PC-9 (cell line): ENCODE measurements around the gene PRRG3. TPM values are rescaled to one million over a fixed set of nuclear protein-coding genes. Genes with fewer than 3 reads are reported as not detected.

Experiments used
- BruUV-seq: library from RNA; stranded (reverse); fragments of 400-500 nt; replicated peaks from 2 replicates; lab custom pipeline; 2021; lab: Mats Ljungman, UMichigan
- CTCF ChIA-PET: fragments of 300-600 bp; sonication (Branson Sonifier 250); formaldehyde crosslinking; loops from one replicate; lab custom pipeline; 2022; ENCODE audit warnings: antibody characterized with exemption; lab: Charles Lee
- POLR2A ChIA-PET: fragments of 300-600 bp; sonication (Branson Sonifier 250); formaldehyde crosslinking; loops from one replicate; lab custom pipeline; 2022; ENCODE audit warnings: antibody characterized with exemption; ENCODE audit not compliant: unreplicated experiment; lab: Charles Lee
- DNase-seq, 2 experiments: peaks; one replicate each; pipeline versions ENCODE4 v3.0.0 to v3.0.0-alpha.2; 2015 to 2022; ENCODE audit warnings: mixed read lengths in 1 of 2
- H2AFZ ChIP-seq: fragments of 200-600 bp; sonication (generic); 2 replicates; pipeline ENCODE4 v1.8.1; 2017; ENCODE audit warnings: antibody characterized with exemption
- H3F3A ChIP-seq: fragments of 200-600 bp; sonication (generic); 2 replicates; pipeline ENCODE4 v1.8.1; 2017; ENCODE audit warnings: antibody characterized with exemption, mild to moderate bottlenecking, low read depth; ENCODE audit not compliant: insufficient read depth
- H3K27ac ChIP-seq: fragments of 200-600 bp; sonication (generic); 2 replicates; pipeline ENCODE4 v1.6.1; 2016; ENCODE audit warnings: mixed run types
- H3K27me3 ChIP-seq: fragments of 200-600 bp; sonication (generic); 2 replicates; pipeline ENCODE4 v1.6.1; 2016; ENCODE audit warnings: low read depth, mixed run types; ENCODE audit not compliant: insufficient read depth
- H3K36me3 ChIP-seq: fragments of 200-600 bp; sonication (generic); 2 replicates; pipeline ENCODE4 v1.6.1; 2016; ENCODE audit warnings: low read depth, mixed run types
- H3K4me1 ChIP-seq: fragments of 200-600 bp; sonication (generic); replicated peaks from 2 replicates; pipeline ENCODE4 v1.6.1; 2016; ENCODE audit warnings: mixed run types; ENCODE audit not compliant: insufficient read depth
- H3K4me2 ChIP-seq: fragments of 200-600 bp; sonication (generic); 2 replicates; pipeline ENCODE4 v1.6.1; 2017; ENCODE audit warnings: mixed run types
- H3K4me3 ChIP-seq: fragments of 200-600 bp; sonication (generic); 2 replicates; pipeline ENCODE4 v1.6.1; 2016; ENCODE audit warnings: mixed run types
- H3K79me2 ChIP-seq: fragments of 200-600 bp; sonication (generic); 2 replicates; pipeline ENCODE4 v1.6.1; 2017; ENCODE audit warnings: low read depth, mixed run types
- H3K9me2 ChIP-seq: fragments of 200-600 bp; sonication (generic); 2 replicates; pipeline ENCODE4 v1.8.1; 2017; ENCODE audit warnings: mild to moderate bottlenecking; ENCODE audit not compliant: insufficient read depth
- H3K9me3 ChIP-seq: fragments of 200-600 bp; sonication (generic); 2 replicates; pipeline ENCODE4 v1.8.1; 2016; ENCODE audit warnings: low read depth; ENCODE audit not compliant: insufficient read depth
- H4K20me1 ChIP-seq: fragments of 200-600 bp; sonication (generic); 2 replicates; pipeline ENCODE4 v1.8.1; 2017; ENCODE audit not compliant: insufficient read depth
- EZH2 ChIP-seq: fragments of 200-600 bp; sonication (generic); IDR thresholded peaks from 2 replicates; pipeline ENCODE4 v1.8.0; 2017; ENCODE audit warnings: antibody characterized with exemption, low read depth
- intact Hi-C: fragments of 100-400 bp; cut with micrococcal nuclease; formaldehyde crosslinking; loops from one replicate; pipeline ENCODE4 v1.10.0; 2022; ENCODE audit not compliant: unreplicated experiment
- total RNA-seq: library from RNA; stranded (reverse); gene quantifications from 2 replicates; pipeline ENCODE4 v1.2.3, GENCODE V29; 2021
- TF ChIP-seq, protein P1 (sequence below): fragments of 200-600 bp; sonication (generic); conservative IDR thresholded peaks from 2 replicates; pipeline ENCODE4 v1.6.1; 2017; ENCODE audit warnings: mixed run types, antibody characterized with exemption, mild to moderate bottlenecking, moderate library complexity

Gene PRRG3
- total RNA-seq, 1 experiment from 2014 or later: not detected

DNA sequence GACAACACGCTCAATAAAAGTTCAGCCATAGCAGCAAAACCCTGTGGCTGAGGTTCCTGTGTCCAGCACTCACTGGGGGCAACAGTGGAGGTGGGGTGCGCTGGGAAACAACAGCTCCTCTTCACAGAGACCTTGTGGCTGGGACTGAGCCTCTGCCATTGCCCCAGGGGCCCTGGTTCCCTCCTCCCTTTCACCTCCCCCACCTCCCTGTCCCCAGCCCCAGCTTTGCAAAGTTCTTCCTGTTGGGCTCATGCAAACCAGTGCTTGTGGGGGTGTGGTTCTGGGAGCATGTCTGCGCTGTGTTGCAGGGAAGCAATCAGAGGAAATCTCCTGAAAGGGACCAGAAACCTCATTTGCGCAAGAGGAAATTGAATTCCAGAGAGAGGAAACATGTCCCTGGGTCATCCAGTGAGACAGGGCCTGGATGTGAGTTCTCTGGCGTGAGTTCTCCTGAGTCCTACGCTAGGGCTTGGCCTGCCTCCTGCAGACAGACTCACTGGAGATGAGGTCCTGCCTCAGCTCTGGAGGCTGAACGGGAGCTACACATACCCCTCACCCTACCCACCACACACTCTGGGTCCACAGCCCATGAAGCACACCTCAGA lies 28.0 kb downstream of the PRRG3 start:
- Histone ChIP-seq H3F3A (no peaks in the 10 kb centered on the region), H3K27ac (no peak overlapping the region), H3K36me3 (no peaks in the 10 kb centered on the region), H3K27me3 (peaks cover 10% of the 10 kb centered on the region), H4K20me1 (no peaks in the 10 kb centered on the region), H2AFZ (no peak overlapping the region), H3K79me2 (no peaks in the 10 kb centered on the region), H3K9me3 (no peaks in the 10 kb centered on the region), H3K9me2 (no peaks in the 10 kb centered on the region), H3K4me3 (no peak overlapping the region), H3K4me1 (no peaks in the 10 kb centered on the region), H3K4me2 (no peak overlapping the region)
- DNase-seq: no peak
- TF ChIP-seq, protein P1, sequence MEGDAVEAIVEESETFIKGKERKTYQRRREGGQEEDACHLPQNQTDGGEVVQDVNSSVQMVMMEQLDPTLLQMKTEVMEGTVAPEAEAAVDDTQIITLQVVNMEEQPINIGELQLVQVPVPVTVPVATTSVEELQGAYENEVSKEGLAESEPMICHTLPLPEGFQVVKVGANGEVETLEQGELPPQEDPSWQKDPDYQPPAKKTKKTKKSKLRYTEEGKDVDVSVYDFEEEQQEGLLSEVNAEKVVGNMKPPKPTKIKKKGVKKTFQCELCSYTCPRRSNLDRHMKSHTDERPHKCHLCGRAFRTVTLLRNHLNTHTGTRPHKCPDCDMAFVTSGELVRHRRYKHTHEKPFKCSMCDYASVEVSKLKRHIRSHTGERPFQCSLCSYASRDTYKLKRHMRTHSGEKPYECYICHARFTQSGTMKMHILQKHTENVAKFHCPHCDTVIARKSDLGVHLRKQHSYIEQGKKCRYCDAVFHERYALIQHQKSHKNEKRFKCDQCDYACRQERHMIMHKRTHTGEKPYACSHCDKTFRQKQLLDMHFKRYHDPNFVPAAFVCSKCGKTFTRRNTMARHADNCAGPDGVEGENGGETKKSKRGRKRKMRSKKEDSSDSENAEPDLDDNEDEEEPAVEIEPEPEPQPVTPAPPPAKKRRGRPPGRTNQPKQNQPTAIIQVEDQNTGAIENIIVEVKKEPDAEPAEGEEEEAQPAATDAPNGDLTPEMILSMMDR: no peak
- TF ChIP-seq EZH2: no peak
- ChIA-PET POLR2A (no interaction called here), CTCF (no interaction called here)
- intact Hi-C loops: no loop called here
- BruUV-seq: no TSS peak

DNA sequence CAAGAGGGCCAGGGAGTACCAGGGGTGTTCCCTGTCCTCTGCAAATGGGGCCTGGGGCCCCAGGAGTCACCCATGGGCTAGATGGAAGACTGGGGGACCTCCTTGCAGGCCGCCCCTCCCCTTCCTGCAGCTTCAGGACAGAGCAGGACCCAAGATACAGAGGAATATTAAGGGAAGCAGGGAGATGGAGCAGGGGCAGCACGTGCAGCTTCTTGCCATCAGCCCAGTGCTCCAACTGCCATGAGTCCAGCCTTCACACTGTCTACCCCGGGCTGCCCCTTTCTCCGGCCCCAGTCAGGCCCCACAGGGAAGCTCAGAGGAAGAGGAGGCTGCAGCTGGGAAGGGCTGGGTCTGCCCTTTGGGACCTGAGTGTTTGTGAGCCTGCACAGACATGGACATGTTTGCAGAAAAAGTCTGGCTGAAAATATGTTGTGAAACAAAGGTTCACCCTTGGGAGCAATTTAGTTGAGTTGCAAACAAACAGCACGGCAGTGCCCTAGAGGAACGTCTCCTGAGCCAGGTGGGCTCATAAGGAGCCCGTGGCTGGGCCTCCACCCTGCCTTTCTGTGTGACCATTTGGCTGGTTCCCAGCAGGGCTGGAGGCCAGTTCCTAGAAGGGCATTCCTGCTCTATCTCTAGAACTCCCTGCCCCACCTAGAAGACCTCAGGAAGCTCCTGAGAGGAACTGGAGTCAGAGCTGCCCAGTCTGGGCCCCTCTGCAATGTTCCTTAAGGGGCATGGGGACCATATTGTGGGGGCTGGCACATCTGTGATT lies 29.5 kb downstream of the PRRG3 start:
- no TSS peak for BruUV-seq

DNA sequence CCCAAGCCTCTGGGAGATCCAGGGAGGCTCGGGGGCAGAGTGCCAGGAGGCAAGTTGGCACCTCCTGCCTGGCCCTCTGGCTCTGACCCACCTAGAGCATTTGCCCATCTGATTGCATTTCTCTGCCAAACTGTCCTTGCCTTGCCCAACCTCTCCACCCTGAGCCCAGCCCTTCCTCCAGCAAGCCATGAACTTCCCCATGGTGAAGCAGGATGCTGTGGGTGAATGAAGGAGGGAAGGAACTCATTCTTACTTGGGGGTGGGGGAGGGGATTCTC lies 30.0 kb downstream of the PRRG3 start:
- POLR2A ChIA-PET: no interaction called here

More for the DNA sequence above, 29.5 kb downstream of the PRRG3 start:
- intact Hi-C loops: no loop called here
- ChIA-PET POLR2A (no interaction called here), CTCF (no interaction called here)
- no peaks in the 10 kb centered on the region for H3K36me3 ChIP-seq
- no peaks in the 10 kb centered on the region for H4K20me1 ChIP-seq
- no peaks in the 10 kb centered on the region for H3F3A ChIP-seq
- H2AFZ ChIP-seq: no peak overlapping the region
- no peak overlapping the region for H3K27ac ChIP-seq
- H3K4me3 ChIP-seq: no peak overlapping the region
- no peaks in the 10 kb centered on the region for H3K4me1 ChIP-seq
- H3K27me3 ChIP-seq: peaks cover 12% of the 10 kb centered on the region; the same call in 1 of the 2 replicates
- no peaks in the 10 kb centered on the region for H3K9me2 ChIP-seq
- no peak overlapping the region for H3K4me2 ChIP-seq
- no peak for DNase-seq
- TF ChIP-seq, protein P1: no peak
- TF ChIP-seq EZH2: no peak
- H3K79me2 ChIP-seq: no peaks in the 10 kb centered on the region
- H3K9me3 ChIP-seq: no peaks in the 10 kb centered on the region

More for the DNA sequence above, 30.0 kb downstream of the PRRG3 start:
- no TSS peak for BruUV-seq
- TF ChIP-seq, protein P1: no peak
- no peak for TF ChIP-seq EZH2
- intact Hi-C loops: no loop called here
- no peak overlapping the region for H3K4me3 ChIP-seq
- no peaks in the 10 kb centered on the region for H4K20me1 ChIP-seq
- no peak overlapping the region for H2AFZ ChIP-seq
- no peaks in the 10 kb centered on the region for H3K4me1 ChIP-seq
- no peaks in the 10 kb centered on the region for H3K9me3 ChIP-seq
- no peaks in the 10 kb centered on the region for H3K36me3 ChIP-seq
- peaks cover 16% of the 10 kb centered on the region; the same call in 1 of the 2 replicates for H3K27me3 ChIP-seq
- no peak overlapping the region for H3K4me2 ChIP-seq
- H3F3A ChIP-seq: no peaks in the 10 kb centered on the region
- H3K9me2 ChIP-seq: no peaks in the 10 kb centered on the region
- no peaks in the 10 kb centered on the region for H3K79me2 ChIP-seq
- CTCF ChIA-PET: no interaction called here
- no peak overlapping the region for H3K27ac ChIP-seq
- DNase-seq: no peak
